GM12874 (cell line): ENCODE results near the gene UTP4.
A peak's percentile ranks its signal among the peaks of the same experiment; 100 is the strongest.

Experiments used
- TF ChIP-seq, protein P1 (sequence below): IDR thresholded peaks from 2 replicates; pipeline ENCODE4 v1.5.1; 2011; ENCODE audit warnings: low read depth, mild to moderate bottlenecking, control low read depth, low read length, moderate library complexity; ENCODE audit not compliant: insufficient read depth

Gene UTP4

GRCh38 chr16:69112285-69113129 is 19.9 kb upstream of the UTP4 start:
- TF ChIP-seq, protein P1, sequence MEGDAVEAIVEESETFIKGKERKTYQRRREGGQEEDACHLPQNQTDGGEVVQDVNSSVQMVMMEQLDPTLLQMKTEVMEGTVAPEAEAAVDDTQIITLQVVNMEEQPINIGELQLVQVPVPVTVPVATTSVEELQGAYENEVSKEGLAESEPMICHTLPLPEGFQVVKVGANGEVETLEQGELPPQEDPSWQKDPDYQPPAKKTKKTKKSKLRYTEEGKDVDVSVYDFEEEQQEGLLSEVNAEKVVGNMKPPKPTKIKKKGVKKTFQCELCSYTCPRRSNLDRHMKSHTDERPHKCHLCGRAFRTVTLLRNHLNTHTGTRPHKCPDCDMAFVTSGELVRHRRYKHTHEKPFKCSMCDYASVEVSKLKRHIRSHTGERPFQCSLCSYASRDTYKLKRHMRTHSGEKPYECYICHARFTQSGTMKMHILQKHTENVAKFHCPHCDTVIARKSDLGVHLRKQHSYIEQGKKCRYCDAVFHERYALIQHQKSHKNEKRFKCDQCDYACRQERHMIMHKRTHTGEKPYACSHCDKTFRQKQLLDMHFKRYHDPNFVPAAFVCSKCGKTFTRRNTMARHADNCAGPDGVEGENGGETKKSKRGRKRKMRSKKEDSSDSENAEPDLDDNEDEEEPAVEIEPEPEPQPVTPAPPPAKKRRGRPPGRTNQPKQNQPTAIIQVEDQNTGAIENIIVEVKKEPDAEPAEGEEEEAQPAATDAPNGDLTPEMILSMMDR: peak; percentile 90

DNA sequence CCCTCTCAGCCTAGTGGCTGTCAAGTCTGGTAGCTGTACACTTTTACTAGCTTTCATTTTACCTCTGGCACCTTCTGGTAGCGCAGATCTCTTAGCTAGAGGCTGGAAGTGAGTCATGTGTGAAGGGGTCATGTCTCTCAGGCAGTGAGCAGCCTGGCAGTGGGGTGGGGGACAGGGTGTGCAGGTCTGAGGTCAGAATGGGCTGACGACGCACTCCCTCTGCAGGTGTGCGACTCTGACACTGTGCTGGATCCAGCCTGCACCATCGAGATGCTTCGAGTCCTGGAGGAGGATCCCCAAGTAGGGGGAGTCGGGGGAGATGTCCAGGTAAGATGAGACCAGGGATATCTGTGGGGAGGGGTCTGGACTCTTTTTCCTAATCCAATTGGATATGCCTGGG is 19.2 kb upstream of the UTP4 start:
- TF ChIP-seq, protein P1: no peak

DNA sequence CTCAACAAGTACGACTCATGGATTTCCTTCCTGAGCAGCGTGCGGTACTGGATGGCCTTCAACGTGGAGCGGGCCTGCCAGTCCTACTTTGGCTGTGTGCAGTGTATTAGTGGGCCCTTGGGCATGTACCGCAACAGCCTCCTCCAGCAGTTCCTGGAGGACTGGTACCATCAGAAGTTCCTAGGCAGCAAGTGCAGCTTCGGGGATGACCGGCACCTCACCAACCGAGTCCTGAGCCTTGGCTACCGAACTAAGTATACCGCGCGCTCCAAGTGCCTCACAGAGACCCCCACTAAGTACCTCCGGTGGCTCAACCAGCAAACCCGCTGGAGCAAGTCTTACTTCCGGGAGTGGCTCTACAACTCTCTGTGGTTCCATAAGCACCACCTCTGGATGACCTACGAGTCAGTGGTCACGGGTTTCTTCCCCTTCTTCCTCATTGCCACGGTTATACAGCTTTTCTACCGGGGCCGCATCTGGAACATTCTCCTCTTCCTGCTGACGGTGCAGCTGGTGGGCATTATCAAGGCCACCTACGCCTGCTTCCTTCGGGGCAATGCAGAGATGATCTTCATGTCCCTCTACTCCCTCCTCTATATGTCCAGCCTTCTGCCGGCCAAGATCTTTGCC is 18.0 kb upstream of the UTP4 start:
- TF ChIP-seq, protein P1: no peak

DNA sequence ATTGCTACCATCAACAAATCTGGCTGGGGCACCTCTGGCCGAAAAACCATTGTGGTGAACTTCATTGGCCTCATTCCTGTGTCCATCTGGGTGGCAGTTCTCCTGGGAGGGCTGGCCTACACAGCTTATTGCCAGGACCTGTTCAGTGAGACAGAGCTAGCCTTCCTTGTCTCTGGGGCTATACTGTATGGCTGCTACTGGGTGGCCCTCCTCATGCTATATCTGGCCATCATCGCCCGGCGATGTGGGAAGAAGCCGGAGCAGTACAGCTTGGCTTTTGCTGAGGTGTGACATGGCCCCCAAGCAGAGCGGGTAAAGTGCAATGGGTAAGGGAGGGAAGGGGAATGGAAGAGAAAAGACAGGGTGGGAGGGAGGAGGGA is 17.5 kb upstream of the UTP4 start:
- TF ChIP-seq, protein P1: no peak

DNA sequence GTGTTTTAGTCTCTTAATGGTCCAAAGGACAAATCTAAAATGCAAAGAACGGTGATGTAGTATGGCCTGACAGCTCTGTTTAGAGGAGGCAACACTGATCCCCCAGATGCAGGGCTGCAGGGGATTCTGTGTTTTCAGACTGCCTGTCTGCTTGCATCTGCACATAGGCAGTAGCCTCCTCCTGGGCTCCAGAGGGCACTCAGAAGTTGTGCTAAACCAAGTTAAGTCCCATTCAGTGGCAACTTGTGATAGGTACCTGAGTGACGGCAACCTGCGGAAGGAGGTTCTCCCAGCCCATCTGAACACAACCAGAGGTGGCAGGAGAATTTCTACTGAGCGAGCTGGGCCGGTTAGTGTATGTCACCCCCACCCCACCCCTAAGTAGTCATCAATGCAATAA is 17.1 kb upstream of the UTP4 start:
- TF ChIP-seq, protein P1: no peak

DNA sequence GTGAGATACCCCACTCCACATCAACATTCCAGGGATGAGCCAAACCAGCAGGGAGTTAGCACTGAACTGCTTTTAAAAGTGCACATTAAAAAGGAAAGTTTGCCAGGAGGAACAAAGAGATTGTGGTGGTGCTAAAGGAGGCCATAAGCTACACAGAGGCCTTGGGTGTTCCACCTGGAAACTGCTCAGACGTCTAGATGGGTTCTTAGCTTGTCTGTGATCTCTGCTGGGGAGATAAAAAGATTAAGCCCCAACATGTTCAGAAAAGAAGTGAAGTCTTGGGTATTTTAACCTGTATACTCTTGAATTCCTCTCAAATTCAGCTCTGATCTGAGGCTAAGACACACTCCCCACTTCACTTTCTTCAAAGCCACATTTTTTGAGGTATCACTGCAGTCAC is 16.6 kb upstream of the UTP4 start:
- TF ChIP-seq, protein P1: no peak

DNA sequence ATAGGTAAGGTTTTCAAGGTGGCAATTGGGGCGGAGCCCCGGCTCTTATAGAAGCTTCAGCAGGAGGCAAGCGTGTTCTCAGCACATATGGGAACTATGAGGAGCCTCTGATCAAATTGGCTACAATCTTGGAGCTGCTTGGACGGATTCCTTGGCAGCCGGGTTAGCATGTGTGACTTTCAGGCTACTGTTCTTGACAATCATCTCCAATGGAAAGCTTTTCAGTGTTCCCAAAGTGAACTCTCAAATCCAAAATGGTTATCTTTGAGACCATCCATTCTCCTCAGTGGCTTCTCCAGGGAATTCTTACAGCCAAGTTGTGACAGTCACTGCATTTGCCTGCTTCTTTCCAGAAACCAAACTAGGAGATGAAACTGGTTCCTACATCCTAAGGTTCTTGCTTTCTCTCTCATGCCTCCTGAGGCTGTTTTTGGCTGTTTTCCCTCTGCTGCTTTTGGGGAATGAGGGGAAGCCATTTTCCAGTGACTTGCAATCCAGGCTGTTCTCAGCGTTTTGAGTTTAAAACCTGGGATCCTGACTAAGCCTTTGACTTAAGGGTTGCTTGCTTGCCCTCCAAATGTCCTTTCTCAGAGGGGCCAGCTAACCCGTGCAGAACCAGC is 16.1 kb upstream of the UTP4 start:
- TF ChIP-seq, protein P1: no peak
